ENCODE measurements around the gene CCL15. TPM values are rescaled to one million over a fixed set of nuclear protein-coding genes. Genes with fewer than 3 reads are reported as not detected.
"Not testable (repeated sequence)": the region's sequence is repeated elsewhere in the genome, so short reads cannot be mapped to it uniquely, and the experiment has no call there.

The CCL15 gene
- total and polyA plus RNA-seq, 10 donors = 0.15 to 0.20 (median 0.19) TPM; not detected in 7

- no peaks in the 10 kb centered on the region for H3K27me3 ChIP-seq (replicated peaks in 1 of 7)
- H3K4me3 ChIP-seq = no peak overlapping the region
- intact Hi-C loops (cut with DNase I; ENCODE audit: low total_unique reads) = no loop called here
- TF ChIP-seq POLR2AphosphoS5 (IDR thresholded peaks at IDR 0.05) = no peak
- no peak for TF ChIP-seq POLR2A (IDR thresholded peaks at IDR 0.05)
- no peak for TF ChIP-seq CTCF (IDR thresholded peaks at IDR 0.05 in 8 of 11, conservative IDR thresholded peaks at IDR 0.05 in 3 of 11)
- WGBS, 5 donors = 94 to 98% (median 94%) methylated on average over 2 of the region's 2 CpGs
- H3K36me3 ChIP-seq = no peaks in the 10 kb centered on the region
- no peak overlapping the region for H3K27ac ChIP-seq
- peaks cover 0 to 8% (median 0%) of the 10 kb centered on the region in 8 donors for H3K9me3 ChIP-seq
- peaks cover 5 to 24% (median 14%) of the 10 kb centered on the region in 6 donors for H3K4me1 ChIP-seq
- no peak for DNase-seq
Measured at GRCh38 chr17:36019423-36019822, 18.1 kb upstream of the CCL15 start.

GRCh38 chr17:36017799-36018198 lies 16.4 kb upstream of the CCL15 start, which contains the start of gene CCL23:
TSS of gene CCL23 (minus strand) at chr17:36017972. CDS start at chr17:36017897, 75 bp downstream.
- TF ChIP-seq POLR2A (IDR thresholded peaks at IDR 0.05) = no peak
- TF ChIP-seq CTCF (IDR thresholded peaks at IDR 0.05 in 8 of 11, conservative IDR thresholded peaks at IDR 0.05 in 3 of 11) = peak in 3 of 11 experiments; percentile 13 to 27 (median 22)
- peak; percentile 47 to 76 (median 57) for TF ChIP-seq POLR2AphosphoS5 (IDR thresholded peaks at IDR 0.05)
- WGBS, 5 donors = 14 to 27% (median 15%) methylated on average over 6 of the region's 6 CpGs
- DNase-seq = no peak
- Histone ChIP-seq H3K4me1 (peaks cover 5 to 24% (median 14%) of the 10 kb centered on the region in 6 donors), H3K9me3 (peaks cover 0 to 3% (median 0%) of the 10 kb centered on the region in 8 donors), H3K36me3 (peaks cover 0 to under 1% (median 0%) of the 10 kb centered on the region in 6 donors), H3K27ac (peak within 1 kb of the TSS in 7 of 8 donors; percentile 41 to 78 (median 70)), H3K4me3 (peak within 1 kb of the TSS in 1 of 8 donors; percentile 45), H3K27me3 (replicated peaks in 1 of 7) (no peaks in the 10 kb centered on the region)
- intact Hi-C loops (cut with DNase I; ENCODE audit: low total_unique reads) = no loop called here

GRCh38 chr17:36016555-36016954 lies 15.2 kb upstream of the CCL15 start:
- 91 to 99% (median 96%) methylated on average over 2 of the region's 2 CpGs for WGBS, 5 donors
- H3K9me3 ChIP-seq = peaks cover 0 to 11% (median 9%) of the 10 kb centered on the region in 8 donors
- intact Hi-C loops (cut with DNase I; ENCODE audit: low total_unique reads) = no loop called here

GRCh38 chr17:36015895-36016294 lies 14.5 kb upstream of the CCL15 start:
- DNase-seq; H3K27ac ChIP-seq; intact Hi-C loops (cut with DNase I; ENCODE audit: low total_unique reads); H3K4me3 ChIP-seq; H3K27me3 ChIP-seq (replicated peaks in 1 of 7): not testable (repeated sequence)
- Histone ChIP-seq H3K36me3 (peaks cover 0 to 11% (median 0%) of the 10 kb centered on the region in 6 donors), H3K4me1 (peaks cover 5 to 24% (median 14%) of the 10 kb centered on the region in 6 donors), H3K9me3 (peaks cover 0 to 15% (median 9%) of the 10 kb centered on the region in 8 donors)
- 89 to 97% (median 94%) methylated on average over 4 of the region's 4 CpGs for WGBS, 5 donors

More at GRCh38 chr17:36016555-36016954, 15.2 kb upstream of the CCL15 start:
- Histone ChIP-seq H3K27ac (no peak overlapping the region), H3K27me3 (replicated peaks in 1 of 7) (no peaks in the 10 kb centered on the region), H3K4me1 (peaks cover 5 to 24% (median 14%) of the 10 kb centered on the region in 6 donors), H3K4me3 (peak overlapping the region in 1 of 8 donors; percentile 45), H3K36me3 (peaks cover 0 to 11% (median 0%) of the 10 kb centered on the region in 6 donors)
- TF ChIP-seq CTCF (IDR thresholded peaks at IDR 0.05 in 8 of 11, conservative IDR thresholded peaks at IDR 0.05 in 3 of 11) (no peak), POLR2AphosphoS5 (IDR thresholded peaks at IDR 0.05) (no peak), POLR2A (IDR thresholded peaks at IDR 0.05) (no peak)
- DNase-seq = no peak
